ENCODE measurements around the gene STEAP4. TPM values are rescaled to one million over a fixed set of nuclear protein-coding genes. Genes with fewer than 3 reads are reported as not detected.
A peak's percentile ranks its signal among the peaks of the same experiment; 100 is the strongest.

STEAP4 gene
- total and polyA plus RNA-seq, 8 donors = 3.3 to 149 (median 14.6) TPM

- DNase-seq (no peak), ATAC-seq (no peak)
- intact Hi-C loops (cut with DNase I) = no loop called here
- no peaks in the 10 kb centered on the region for H3K27me3 ChIP-seq
- no peak overlapping the region for H3K4me3 ChIP-seq
- H3K9me3 ChIP-seq = peaks cover 0 to 2% of the 10 kb centered on the region in 2 donors
- no peak for TF ChIP-seq CTCF (IDR thresholded peaks at IDR 0.05)
- H3K27ac ChIP-seq = peak overlapping the region in 1 of 2 donors; percentile 61
- H3K4me1 ChIP-seq = peaks cover 0 to 4% of the 10 kb centered on the region in 2 donors
- H3K36me3 ChIP-seq = peaks cover 0 to 15% of the 10 kb centered on the region in 2 donors
Measured at GRCh38 chr7:88290491-88290890, 16.2 kb downstream of the STEAP4 start.

GRCh38 chr7:88289564-88290025 is 17.1 kb downstream of the STEAP4 start:
- Histone ChIP-seq H3K27ac (no peak overlapping the region), H3K9me3 (peaks cover 0 to 2% of the 10 kb centered on the region in 2 donors), H3K27me3 (no peaks in the 10 kb centered on the region), H3K36me3 (peaks cover 0 to 15% of the 10 kb centered on the region in 2 donors), H3K4me1 (peaks cover 0 to 4% of the 10 kb centered on the region in 2 donors), H3K4me3 (no peak overlapping the region)
- ATAC-seq = no peak
- no peak for DNase-seq
- no peak for TF ChIP-seq CTCF (IDR thresholded peaks at IDR 0.05)
- intact Hi-C loops (cut with DNase I) = no loop called here

GRCh38 chr7:88281749-88282148 is 24.9 kb downstream of the STEAP4 start:
- peak; percentile 80 for ATAC-seq
- no peak overlapping the region for H3K4me3 ChIP-seq
- H3K27ac ChIP-seq = no peak overlapping the region
- H3K4me1 ChIP-seq = peaks cover 0 to 40% of the 10 kb centered on the region in 2 donors
- peak in 2 of 4 donors; percentile 10 to 30 for DNase-seq
- no peaks in the 10 kb centered on the region for H3K27me3 ChIP-seq
- H3K36me3 ChIP-seq = peaks cover 0 to 24% of the 10 kb centered on the region in 2 donors
- intact Hi-C loops (cut with DNase I) = no loop called here
- no peak for TF ChIP-seq CTCF (IDR thresholded peaks at IDR 0.05)
- no peaks in the 10 kb centered on the region for H3K9me3 ChIP-seq

GRCh38 chr7:88280801-88281200 is 25.9 kb downstream of the STEAP4 start:
- Histone ChIP-seq H3K4me1 (peaks cover 0 to 43% of the 10 kb centered on the region in 2 donors), H3K36me3 (peaks cover 0 to 27% of the 10 kb centered on the region in 2 donors), H3K9me3 (no peaks in the 10 kb centered on the region), H3K27ac (no peak overlapping the region), H3K27me3 (no peaks in the 10 kb centered on the region), H3K4me3 (no peak overlapping the region)
- ATAC-seq (no peak), DNase-seq (no peak)
- TF ChIP-seq CTCF (IDR thresholded peaks at IDR 0.05) = no peak
- intact Hi-C loops (cut with DNase I) = no loop called here

- Histone ChIP-seq H3K4me3 (no peak overlapping the region), H3K4me1 (peaks cover 0 to 43% of the 10 kb centered on the region in 2 donors), H3K36me3 (peaks cover 0 to 27% of the 10 kb centered on the region in 2 donors), H3K9me3 (no peaks in the 10 kb centered on the region), H3K27me3 (no peaks in the 10 kb centered on the region), H3K27ac (peak overlapping the region; percentile 2 to 63)
- intact Hi-C loops (cut with DNase I) = no loop called here
- DNase-seq (no peak), ATAC-seq (no peak)
- no peak for TF ChIP-seq CTCF (IDR thresholded peaks at IDR 0.05)
Measured at GRCh38 chr7:88279323-88279722, 27.4 kb downstream of the STEAP4 start.

Data from left lung (tissue), 10 donors.